Left forelimb (tissue), 1 donor: Measurements from ENCODE around the gene GRIK4.

Experiments
- DNase-seq: peaks from one replicate; pipeline ENCODE4 v3.0.0-alpha.2; 2018; ENCODE audit warnings: low spot score

Gene GRIK4

DNA sequence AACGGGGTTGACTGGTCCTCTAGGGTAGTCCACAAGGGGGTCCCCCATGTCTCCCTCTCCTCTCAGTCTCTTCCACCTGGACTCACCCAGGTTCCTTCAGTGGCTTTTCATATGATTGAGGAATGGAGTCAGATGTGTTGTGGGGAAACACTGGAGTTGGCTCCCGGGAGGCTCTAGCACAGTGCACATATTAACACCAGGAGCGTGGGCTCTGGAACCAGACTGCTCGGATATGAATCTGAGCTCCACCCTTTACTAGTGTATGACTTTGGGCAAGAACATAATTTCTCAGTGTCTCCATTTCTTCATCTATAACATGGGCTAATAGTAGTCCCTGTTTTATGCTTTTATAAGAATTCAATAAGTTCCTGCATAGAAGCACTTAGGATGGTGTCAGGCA, 157.0 kb downstream of the GRIK4 start:
- no peak for DNase-seq

DNA sequence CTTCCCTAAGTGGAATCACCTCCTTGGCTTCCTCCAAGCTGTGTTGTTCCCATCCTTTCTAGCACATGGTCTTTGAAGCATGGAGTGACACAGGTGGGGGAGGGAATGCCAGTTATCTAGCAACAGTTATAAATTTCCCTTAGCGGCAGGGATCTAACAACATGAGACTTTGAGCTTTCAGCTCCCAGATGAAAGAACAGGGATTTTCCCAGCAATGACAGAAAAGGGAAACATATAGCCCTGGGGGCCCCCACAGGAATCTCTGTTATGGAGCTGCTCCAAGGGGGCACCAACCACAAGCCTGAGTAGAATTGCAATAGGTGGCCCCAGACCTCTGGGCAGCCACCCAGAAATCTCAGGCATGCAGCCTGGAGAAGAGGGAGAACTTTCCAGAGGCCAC, 163.0 kb downstream of the GRIK4 start:
- no peak for DNase-seq

DNA sequence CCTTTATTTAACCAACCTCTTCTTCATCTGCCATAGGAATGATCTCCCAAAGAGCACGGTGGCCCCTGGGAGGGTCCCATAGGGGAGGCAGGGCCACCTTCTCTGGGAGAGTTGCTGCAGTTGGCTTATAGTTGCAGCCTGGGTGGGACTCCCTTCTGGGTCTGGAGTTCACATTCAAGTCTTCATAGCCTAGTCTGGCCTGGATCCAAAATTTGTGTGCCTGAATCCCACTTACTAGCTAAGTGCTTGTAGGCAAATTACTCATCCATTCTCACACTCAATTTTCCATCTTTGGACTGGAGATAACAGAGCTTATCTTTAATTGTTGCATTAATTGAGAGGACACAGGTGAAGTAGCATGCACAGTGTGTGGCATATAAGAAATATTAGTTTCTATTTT, 163.6 kb downstream of the GRIK4 start:
- no peak for DNase-seq

DNA sequence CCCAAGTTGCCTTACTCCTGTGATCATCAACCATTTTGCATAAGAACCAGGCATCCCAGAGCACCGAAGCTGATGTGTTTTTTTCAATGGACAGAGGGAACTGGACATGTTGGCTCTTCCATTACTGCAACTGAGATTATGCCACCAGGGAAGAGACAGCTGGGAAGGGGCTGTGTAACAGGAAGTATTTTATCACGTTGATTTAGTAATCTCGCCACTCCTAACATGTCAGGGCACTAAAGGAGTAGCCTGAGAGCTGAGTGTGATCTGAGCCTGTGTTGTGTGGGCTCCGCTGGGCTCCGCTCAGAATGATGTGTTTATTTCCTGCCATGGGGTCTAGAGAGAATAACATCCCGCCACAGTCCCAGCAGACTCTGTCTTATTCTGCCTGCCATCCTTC, 165.4 kb downstream of the GRIK4 start:
- DNase-seq: no peak

DNA sequence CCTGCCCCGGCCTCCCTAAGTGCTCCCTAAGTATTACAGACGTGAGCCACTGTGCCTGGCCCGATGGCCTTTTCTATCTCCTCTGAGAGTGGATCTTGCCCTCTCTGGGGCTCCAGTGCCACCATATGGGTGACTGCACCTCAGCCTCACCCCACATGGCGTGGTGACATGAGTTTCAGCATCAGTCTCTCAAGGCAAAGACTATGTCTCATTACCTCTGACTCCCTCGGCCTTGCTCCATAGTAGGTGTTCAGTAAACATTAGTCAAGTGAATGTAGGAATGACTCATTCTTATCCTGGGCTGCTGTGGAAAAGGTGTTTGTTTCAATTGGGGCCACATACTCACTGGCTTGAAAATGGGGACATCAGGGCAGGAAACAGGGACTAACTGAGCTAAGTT, 168.8 kb downstream of the GRIK4 start:
- DNase-seq: no peak

DNA sequence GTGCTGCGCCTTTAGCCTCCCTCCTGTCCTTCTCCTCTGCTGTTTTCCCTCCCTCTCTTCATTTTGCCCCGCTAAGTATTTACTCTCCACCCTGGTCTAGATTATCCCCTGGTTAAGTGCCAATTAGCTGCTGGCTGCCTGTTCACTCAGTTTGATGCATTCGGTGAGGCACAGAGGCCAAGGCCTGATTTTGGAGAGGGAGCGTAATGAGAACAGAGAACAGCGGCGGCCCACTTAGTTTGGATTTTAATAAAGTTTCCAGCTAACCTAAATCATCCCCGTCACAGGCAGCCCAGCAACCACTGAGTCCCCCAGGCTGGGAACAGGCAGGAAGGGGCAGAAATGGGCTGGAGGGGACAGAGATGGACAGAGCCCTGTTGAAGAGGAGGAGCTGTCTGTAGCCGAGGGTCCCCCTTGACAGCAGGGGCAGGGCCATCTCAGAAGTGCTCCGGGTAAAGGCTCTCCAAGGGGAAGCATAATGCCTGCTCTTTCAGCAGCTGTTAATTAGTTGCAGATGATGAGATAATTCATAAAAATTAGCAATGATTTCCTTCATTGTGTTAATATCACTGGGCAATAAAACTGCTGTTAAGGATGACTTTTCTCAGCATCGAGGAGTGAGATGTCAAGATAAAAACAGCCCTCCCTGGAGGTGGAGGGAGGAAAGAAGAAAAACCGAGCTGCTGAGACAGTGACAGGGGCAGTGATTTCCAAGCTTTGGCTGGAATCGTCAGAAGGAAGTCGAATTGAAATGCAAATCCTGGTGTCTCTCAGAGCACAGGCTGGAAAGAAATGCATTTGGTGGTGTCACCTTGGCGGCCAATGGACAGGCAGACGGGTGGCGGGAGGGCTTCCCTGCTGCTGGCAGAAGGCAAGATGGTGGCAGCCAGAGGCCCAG, 170.1 kb downstream of the GRIK4 start:
- no peak for DNase-seq

DNA sequence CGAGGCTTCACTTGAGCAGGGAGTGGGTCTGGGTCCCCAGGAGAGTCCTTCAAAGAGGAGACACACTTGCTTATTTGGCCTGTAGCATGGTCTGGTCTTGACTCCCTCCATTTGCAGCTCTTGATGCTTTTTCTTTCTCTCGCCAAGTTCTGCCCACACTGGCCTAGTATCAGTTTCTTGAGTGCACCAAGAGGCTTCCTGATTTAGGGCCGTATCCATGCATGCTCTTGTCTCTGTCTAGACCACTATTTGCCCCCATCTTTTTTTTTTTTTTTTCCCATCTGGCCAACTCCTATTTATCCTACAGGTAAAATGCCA, 170.7 kb downstream of the GRIK4 start:
- no peak for DNase-seq

DNA sequence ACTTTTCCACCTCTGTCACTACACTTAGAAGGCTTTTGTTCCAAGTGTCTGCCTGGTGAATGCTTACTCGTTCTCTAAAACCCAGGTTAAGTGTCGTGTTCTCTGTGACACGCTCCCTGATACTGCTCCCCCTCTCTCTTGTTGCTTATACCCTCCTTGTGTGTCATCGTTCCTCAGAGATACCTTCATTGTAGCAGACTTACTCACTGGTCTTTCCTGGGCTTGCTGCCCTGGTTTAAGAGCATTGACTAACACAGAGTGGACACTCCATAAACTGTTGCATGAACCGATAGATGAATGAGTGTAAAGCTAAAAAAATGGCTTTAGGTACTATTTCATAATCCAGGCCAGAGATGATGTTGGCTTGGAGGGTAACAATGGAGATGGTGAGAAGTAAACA, 171.3 kb downstream of the GRIK4 start:
- DNase-seq: no peak

DNA sequence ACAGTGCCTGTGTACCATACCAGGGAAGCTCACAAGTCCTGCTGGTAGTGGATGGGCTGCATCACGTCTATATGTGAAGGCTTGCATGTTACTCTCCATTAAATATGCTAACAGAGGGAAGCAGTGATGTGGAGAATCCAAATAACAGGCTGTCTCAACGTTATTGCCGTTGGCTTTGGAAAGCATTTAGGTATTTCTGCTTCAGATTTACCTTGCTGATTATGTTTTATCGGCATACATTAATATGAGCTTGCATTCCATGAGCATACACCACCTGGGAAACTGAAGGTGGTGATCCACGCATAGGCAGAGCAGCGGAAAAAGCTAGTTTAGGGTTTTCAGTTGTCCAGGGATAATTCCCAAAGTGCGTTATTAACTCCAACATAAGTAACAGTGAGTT, 175.0 kb downstream of the GRIK4 start:
- DNase-seq: no peak

DNA sequence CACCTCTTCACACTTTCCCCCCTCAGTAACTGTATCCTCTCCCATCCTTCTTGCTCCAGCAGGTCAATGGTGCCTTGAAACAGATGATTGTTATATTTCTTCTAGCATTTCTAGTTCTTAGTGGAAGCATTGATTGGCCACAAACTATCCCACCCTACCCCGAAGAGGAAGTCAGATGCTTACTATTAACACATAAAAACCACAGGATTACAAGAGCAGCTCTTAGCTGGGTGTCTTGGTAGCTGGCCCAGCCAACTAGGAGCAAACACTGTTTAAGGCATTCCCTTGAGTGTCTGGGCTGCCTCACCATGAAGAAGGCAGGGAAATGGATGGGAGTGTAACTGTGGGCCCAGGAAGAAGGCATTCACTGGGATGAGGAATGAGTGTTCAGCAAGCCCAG, 176.6 kb downstream of the GRIK4 start:
- DNase-seq: no peak

DNA sequence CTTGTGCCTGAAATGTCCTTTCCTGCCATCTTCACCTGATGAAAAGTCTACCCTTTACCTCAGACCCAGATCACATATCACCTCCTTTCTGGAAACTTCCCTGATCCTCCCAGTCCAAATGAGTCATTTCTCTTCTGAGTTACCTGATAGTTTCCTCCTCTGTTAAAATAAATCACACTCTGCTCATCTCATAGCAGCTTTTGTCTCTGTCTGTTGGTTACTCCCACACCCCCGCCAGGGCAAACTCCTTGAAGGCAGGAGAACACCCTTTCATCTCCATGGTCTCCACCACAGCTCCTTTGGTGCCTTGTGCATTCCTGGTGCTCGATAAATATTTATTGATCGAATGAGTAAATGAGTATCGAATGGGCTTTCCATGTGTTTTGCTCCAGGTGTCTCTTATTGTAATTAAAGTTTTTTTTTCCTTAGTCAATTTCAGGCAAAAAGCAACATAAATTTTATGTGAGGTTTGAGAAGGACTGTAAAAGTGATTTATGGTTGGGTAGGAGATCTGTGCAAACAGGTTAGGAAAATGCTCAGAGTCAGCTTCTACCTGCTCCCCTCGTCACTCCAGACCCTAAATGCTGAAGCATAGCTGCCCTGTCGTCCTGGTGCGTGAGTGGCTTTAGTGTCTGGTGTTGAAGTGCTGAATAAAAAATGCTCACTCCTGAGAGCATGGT, 178.2 kb downstream of the GRIK4 start:
- no peak for DNase-seq

DNA sequence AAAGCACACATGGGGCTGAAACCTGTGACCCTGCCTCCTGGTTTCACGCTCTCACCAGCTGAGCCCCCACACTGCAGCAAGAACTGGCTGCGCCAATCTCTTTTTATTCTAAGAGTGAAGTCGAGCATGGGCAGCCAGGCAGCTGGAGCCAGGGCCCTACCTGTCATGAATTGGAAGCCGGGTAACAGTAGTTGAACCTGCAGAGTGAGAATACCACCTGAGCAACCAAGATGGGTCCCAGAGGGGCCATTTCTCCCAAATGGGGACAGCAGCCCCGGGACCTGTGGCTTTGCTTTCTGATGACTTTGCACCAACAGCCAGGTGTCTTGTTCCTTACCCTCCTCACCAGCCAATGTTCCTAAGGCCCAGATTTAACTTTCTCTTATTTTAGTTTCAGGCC, 178.9 kb downstream of the GRIK4 start:
- DNase-seq: no peak

DNA sequence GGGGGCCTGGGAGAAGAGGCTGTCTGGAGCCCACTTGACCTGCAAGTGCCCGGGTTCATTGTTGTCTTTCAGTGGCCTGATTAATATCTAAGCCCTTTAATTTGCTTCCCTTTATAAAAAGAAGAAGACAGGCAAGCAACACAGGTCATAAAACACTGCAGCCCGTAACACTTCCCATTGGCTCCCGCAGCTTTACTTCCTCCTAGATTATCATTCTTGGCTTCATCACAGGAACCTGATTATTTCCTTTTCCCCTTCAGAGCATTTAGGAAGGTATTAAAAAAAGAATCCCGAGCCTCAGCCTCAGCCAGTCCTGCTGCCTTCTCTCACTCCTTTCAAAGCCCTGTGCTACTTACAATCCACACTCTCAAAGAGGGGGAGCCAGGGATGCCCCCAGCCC, 183.2 kb downstream of the GRIK4 start:
- DNase-seq: no peak

DNA sequence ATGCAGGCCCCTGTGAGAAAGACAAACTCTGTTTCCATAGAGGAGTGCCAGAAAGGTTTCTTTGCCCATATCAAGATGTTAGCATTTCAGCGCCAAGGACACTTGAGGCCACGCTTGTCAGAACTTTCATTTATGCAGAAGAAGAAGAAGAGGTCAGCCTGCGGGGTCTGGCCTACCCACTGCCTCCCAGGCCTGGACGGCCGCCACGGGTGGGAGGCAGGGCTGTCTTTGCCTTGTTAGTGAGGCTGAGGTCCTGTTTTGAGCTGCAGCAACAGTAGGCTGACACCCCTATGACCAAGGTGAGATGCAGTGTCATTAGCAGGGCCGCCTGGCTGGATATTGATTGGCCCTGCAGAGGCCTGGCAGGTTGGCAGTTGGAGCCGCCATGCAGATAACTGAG, 183.9 kb downstream of the GRIK4 start:
- DNase-seq: no peak

DNA sequence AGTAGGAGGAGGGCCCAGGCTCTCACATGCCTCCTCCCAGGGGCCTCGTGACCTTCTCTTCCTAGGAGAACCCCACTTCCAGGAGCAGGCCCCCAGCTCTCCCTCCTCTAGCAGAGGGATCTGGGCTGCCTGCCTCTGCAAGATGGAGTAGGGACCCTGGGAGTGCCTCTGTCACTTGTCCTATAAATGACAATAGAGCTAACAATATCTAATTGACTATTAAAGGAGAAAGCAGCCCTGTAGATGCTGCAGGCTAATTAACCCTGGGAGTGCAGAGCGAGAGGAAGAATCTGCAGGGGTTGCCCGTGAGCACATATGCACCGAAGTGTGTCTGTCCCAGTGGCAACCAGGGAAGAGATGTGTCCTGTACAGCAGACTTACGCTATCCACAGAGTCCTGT, 184.4 kb downstream of the GRIK4 start:
- DNase-seq: no peak

DNA sequence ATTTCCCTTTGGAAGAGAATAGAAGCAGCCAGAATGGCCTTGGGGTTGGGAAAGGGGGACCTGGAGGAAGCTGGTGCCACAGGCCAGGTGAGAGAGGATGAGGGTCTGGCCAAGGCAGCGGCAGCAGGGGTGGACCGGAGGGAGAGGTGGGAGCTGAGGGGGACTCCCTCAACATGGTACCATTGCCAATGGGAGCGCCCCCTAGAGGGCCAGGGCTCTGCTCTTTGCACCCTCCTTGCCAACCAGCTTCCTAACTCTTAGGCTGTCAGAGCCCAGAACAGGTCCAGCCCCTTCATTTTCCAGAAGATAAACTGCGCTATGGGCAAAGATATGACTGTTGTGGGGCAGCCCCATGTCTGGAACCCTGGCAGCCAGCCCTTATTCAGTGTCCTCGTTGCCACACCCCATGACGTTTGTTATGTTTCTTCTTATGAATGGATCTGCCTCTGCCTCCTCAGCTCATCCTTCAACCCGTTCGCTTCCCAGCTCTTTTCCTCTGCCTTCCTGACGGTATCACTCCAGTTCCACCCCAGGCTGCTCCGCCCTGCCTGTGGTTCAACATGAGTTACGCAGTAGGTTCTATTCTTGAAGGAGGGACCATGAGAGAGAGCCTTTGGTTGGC, 185.2 kb downstream of the GRIK4 start:
- no peak for DNase-seq

DNA sequence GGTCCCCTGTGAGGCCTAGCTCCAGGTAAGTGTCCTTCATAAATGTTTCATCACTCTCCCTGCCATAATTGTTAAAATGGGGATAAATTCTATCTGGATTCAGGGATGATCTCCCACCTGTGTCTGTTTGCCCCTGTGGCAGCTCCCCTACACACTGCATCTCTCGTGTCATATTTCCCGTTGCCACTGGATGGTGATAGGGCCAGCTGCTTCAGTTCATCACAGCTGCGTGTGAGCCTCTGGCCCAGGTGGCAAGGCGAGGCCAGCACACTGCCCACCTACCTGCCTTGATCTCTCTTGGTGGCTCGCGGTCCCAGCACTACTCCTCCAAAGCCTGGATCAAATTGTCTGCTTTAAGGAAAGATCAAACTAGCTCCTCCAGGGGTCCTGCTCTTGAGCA, 187.4 kb downstream of the GRIK4 start:
- DNase-seq: no peak

DNA sequence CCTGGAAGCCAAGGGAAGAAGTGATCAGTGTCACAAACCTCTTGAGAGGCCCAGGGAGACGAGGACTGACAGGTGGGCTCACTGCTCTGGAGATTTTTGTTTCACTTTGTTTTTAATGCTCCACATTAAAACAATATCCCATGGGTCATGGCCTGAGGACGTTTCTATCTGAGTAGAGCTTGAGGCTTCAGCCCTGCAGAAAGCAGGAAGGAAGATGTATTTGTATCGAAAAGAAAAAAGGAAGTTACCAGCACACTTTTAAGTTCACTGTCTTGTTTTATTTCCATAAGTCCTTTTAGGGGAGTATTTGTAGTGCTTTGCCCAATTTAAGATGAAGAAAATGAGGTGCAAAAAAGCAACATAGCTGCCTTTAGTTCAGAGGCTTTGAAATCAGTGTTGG, 191.1 kb downstream of the GRIK4 start:
- no peak for DNase-seq

DNA sequence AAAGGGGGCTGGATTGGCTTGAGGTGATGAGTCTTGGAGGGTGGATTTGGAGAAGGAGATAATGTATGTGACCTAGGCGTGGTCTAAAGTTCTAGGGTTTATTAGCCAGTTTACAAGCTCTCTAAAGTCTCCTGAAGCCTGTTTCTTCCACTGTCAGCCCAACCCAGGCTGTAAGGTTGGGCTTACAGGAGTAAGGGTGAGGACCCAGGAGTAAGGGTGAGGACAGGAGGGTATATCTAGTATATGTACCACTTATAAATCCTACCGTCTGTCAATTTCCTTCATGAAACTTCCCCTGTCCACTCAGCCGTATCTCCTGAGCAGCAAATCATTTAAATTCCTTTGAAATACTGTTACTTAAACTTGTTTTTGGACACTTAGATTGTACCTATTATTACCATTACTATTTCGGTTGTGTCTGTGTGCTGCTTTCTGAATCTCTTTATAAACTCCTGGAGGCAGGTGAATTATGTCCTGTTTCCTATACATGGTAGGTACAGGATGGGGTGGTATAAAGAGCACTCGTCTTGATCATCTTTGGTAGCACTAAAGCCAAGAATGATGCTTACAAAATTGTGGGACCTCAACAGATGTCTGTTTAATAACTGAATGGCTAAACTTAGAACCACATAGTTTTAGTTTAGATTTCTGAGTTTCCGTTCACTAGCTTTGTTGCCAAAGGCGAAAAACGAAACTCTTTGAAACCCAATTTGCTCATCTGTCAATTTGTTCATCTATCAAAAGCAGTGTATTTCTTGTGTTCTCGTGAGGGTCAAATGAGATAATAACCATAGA, 192.0 kb downstream of the GRIK4 start:
- DNase-seq: no peak

DNA sequence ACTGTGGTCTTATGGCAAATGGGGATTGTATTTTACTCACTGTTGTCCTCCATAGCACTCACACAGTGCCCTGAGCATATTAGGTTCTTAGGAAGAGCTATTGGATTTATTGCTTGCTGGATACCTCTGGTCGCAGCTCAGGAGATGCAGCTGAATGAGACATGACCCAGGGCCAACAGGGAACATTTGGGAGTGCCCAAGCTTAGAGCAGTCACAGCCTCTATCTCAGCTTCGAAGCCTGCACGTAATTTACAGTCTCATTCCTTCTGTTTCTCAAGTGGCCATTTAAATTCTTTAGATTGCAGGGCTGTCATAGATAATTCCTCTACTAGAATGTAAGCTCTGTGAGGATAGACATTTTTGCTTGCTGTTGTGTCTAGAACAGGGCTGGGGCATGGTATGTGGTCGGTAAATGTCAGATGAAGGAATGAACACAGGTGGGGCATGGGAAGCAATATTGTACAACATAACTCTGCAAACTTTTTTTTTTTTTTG, 192.8 kb downstream of the GRIK4 start:
- no peak for DNase-seq

DNA sequence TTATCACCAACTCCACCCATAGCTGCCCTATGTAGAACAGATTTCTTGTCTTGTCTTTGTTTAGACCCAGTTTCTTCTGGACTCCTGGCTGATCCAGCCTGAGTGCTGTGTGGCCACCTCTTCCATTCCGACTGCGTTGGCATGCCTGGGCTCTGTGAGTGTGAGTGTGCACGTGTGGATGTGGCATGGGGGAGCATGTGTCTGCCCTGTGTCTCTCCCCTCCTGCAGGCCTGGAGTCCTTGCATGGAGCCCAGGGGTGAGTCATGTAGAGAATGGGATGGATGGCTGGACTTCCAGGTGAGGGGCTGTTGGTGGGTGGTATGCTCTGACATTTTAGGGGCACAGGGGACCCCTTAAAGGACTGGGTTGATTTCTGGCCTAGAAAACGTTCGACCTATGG, 194.7 kb downstream of the GRIK4 start:
- DNase-seq: no peak

DNA sequence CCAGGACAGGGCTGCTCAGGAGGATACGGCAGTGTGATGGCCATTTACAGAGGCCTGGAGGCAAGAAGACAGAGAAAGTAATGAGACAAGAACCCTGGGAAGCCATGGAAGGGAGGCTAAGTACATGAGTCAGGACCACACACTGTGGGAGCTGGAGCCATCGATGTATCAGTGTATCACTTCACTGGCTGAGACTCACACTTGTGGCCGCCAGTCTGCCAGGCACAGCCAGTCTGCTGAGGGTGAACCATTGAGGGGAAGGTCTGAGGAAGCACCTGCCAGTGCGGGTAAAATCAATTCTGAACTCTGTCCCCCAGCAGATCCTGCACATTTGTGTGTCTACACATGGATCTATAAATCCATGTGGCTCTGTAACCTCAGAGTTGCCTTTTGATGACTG, 195.6 kb downstream of the GRIK4 start:
- no peak for DNase-seq
